Smooth muscle cell (in vitro differentiated cells): ENCODE measurements around the gene ITIH1. TPM values are rescaled to one million over a fixed set of nuclear protein-coding genes. Genes with fewer than 3 reads are reported as not detected.

ENCODE experiments used
- DNase-seq: peaks from one replicate; lab custom pipeline; 2025; ENCODE audit not compliant: unreplicated experiment; lab: John Stamatoyannopoulos, UW
- H2AFZ ChIP-seq: fragments of 200-600 bp; sonication (generic); 2 replicates; pipeline ENCODE4 v1.6.0; 2016; ENCODE audit warnings: antibody characterized with exemption, low read depth, mild to moderate bottlenecking
- H3F3A ChIP-seq: fragments of 200-600 bp; sonication (generic); 2 replicates; pipeline ENCODE4 v1.6.0; 2017; ENCODE audit warnings: antibody characterized with exemption, low read depth
- H3K27ac ChIP-seq: fragments of 200-600 bp; sonication (generic); 2 replicates; pipeline ENCODE4 v1.5.1; 2016; ENCODE audit warnings: low read depth, mild to moderate bottlenecking
- H3K27me3 ChIP-seq: fragments of 200-600 bp; sonication (generic); 2 replicates; pipeline ENCODE4 v1.6.1; 2016; ENCODE audit warnings: low read depth, mild to moderate bottlenecking
- H3K36me3 ChIP-seq: fragments of 200-600 bp; sonication (generic); 2 replicates; pipeline ENCODE4 v1.5.1; 2016; ENCODE audit warnings: low read depth
- H3K4me1 ChIP-seq: fragments of 200-600 bp; sonication (generic); 2 replicates; pipeline ENCODE4 v1.5.1; 2016; ENCODE audit warnings: low read depth
- H3K4me2 ChIP-seq: fragments of 200-600 bp; sonication (generic); 2 replicates; pipeline ENCODE4 v1.6.0; 2016; ENCODE audit warnings: mild to moderate bottlenecking
- H3K4me3 ChIP-seq: fragments of 200-600 bp; sonication (generic); 2 replicates; pipeline ENCODE4 v1.5.1; 2016; ENCODE audit warnings: mild to moderate bottlenecking
- H3K79me2 ChIP-seq: fragments of 200-600 bp; sonication (generic); 2 replicates; pipeline ENCODE4 v1.6.0; 2016; ENCODE audit warnings: low read depth, mild to moderate bottlenecking
- H3K9ac ChIP-seq: fragments of 200-600 bp; sonication (generic); 2 replicates; pipeline ENCODE4 v1.6.0; 2016; ENCODE audit warnings: low read depth
- H3K9me3 ChIP-seq: fragments of 200-600 bp; sonication (generic); replicated peaks from 2 replicates; pipeline ENCODE4 v1.5.1; 2016; ENCODE audit warnings: low read depth
- H4K20me1 ChIP-seq: fragments of 200-600 bp; sonication (generic); 2 replicates; pipeline ENCODE4 v1.6.0; 2016; ENCODE audit warnings: low read depth
- WGBS: methylation state at CpG from one replicate; pipeline ENCODE4 v1.1.7; 2016; ENCODE audit warnings: low lambda C conversion rate; 5-methylcytosine and 5-hydroxymethylcytosine counted together
- polyA plus RNA-seq: library from polyadenylated mRNA; unstranded; fragments of >200 nt; fragmentation: Nextera tagmentation; extraction: Ambion mirVana; gene quantifications from 2 replicates; pipeline ENCODE4 v1.2.1, GENCODE V29; 2016
- total RNA-seq: library from RNA; depleted of rRNA; stranded (reverse); fragments of >200 nt; gene quantifications from 2 replicates; pipeline ENCODE4 v1.2.3, GENCODE V29; 2014
- TF ChIP-seq, protein P1 (sequence below): fragments of 200-600 bp; sonication (generic); IDR thresholded peaks from 2 replicates; pipeline ENCODE4 v1.5.1; 2017; ENCODE audit warnings: borderline replicate concordance, mild to moderate bottlenecking, antibody characterized with exemption; ENCODE audit not compliant: insufficient read depth, poor library complexity, severe bottlenecking

The ITIH1 gene
- total and polyA plus RNA-seq, 2 experiments from 2014 or later: not detected

DNA sequence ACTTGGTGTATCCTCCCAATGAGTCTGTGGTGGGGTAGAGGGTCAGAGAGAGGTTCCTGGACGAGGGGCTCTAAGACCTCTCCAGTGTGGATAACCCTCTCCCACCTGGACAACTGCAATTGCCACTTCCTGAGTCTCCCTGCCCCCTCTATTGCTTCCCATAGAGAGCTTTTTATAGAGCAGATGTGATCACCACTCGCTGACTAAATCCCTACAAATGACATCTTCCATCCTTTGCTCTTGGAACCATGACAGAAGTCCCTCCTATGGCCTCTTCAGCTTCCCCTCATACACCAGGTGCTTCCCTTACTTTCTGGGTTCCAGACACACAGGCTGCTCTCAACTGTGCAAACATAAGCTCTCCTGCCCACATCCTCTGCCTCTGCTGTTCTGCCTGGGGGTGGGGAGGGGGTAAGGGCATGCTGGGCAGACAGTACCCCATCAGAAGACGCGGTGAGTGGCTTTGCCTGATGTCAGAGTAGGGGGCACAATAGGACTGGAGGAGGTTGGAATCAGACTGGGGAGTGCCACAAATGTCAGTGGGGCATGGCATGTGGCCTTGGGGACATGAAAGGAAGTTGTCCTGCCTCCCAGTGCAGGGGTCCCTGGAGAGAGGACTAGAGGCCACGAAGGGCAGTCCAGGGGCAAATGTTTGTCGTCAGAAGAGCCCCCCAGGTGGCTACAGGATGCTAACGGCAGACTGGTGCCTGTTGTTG is 32.4 kb downstream of the ITIH1 start:
- WGBS: 84% methylated on average over 7 of the region's 7 CpGs
- TF ChIP-seq, protein P1, sequence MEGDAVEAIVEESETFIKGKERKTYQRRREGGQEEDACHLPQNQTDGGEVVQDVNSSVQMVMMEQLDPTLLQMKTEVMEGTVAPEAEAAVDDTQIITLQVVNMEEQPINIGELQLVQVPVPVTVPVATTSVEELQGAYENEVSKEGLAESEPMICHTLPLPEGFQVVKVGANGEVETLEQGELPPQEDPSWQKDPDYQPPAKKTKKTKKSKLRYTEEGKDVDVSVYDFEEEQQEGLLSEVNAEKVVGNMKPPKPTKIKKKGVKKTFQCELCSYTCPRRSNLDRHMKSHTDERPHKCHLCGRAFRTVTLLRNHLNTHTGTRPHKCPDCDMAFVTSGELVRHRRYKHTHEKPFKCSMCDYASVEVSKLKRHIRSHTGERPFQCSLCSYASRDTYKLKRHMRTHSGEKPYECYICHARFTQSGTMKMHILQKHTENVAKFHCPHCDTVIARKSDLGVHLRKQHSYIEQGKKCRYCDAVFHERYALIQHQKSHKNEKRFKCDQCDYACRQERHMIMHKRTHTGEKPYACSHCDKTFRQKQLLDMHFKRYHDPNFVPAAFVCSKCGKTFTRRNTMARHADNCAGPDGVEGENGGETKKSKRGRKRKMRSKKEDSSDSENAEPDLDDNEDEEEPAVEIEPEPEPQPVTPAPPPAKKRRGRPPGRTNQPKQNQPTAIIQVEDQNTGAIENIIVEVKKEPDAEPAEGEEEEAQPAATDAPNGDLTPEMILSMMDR: no peak
- no peaks in the 10 kb centered on the region for H3F3A ChIP-seq
- H2AFZ ChIP-seq: no peak overlapping the region
- no peaks in the 10 kb centered on the region for H4K20me1 ChIP-seq
- no peaks in the 10 kb centered on the region for H3K4me1 ChIP-seq
- no peaks in the 10 kb centered on the region for H3K36me3 ChIP-seq
- no peaks in the 10 kb centered on the region for H3K79me2 ChIP-seq
- H3K4me3 ChIP-seq: no peak overlapping the region
- H3K9me3 ChIP-seq: no peaks in the 10 kb centered on the region
- no peak for DNase-seq
- no peak overlapping the region for H3K27ac ChIP-seq
- H3K9ac ChIP-seq: no peak overlapping the region
- peaks cover 5% of the 10 kb centered on the region for H3K27me3 ChIP-seq
- H3K4me2 ChIP-seq: no peak overlapping the region

DNA sequence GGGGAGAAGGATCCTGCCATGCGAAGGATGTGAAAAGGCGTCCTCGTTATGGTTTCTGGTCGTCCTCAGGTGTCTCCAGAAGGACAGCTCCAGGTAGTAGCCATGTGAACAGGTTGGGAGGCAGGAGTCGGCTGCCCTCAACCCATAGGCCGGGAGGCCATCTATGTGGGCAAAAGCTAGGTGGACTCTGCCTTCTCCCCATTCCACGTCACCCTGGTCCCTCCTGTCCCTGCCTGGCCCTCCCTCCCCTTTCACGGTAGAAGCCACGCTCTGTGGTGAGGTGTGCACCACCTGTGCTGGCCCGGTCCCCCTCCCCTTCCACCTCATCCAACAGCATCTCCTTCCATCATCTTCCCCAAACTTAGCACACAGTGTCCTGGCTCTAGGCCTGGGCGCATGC is 33.5 kb downstream of the ITIH1 start:
- H3K4me1 ChIP-seq: no peaks in the 10 kb centered on the region
- H3K9me3 ChIP-seq: no peaks in the 10 kb centered on the region
- H3K27me3 ChIP-seq: peaks cover 5% of the 10 kb centered on the region
- H3K79me2 ChIP-seq: no peaks in the 10 kb centered on the region
- WGBS: 88% methylated on average over 11 of the region's 11 CpGs
- no peaks in the 10 kb centered on the region for H3K36me3 ChIP-seq
- no peak overlapping the region for H3K9ac ChIP-seq
- H2AFZ ChIP-seq: no peak overlapping the region
- no peak for DNase-seq
- H4K20me1 ChIP-seq: no peaks in the 10 kb centered on the region
- TF ChIP-seq, protein P1: no peak
- no peak overlapping the region for H3K4me3 ChIP-seq
- no peaks in the 10 kb centered on the region for H3F3A ChIP-seq
- no peak overlapping the region for H3K4me2 ChIP-seq
- no peak overlapping the region for H3K27ac ChIP-seq

DNA sequence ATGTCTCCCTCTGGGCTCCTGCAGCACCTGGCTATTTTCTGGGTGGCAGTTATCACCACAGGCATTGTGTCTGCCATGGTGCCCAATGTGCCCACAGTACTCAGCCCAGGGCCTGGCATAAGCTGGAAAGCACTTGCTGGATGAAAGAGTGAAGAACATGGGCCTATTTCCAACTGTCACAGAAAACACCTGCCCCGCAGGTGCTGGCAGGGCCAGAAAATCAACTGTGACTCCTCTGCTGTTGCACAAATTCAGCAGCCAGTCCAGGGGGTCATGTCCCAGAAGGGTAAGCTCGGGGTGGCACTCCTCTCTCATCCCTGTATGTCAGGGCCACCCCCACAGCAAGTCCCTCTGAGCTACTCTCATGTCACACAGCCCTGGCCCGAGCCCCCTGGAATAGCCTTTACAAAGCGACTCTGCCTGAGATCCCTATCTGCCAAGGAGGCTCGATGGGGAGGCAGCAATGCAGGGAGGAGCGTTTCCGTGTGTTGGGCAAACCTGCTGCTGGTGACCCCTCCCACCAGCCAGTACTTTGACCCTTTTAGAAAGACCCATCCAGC is 34.1 kb downstream of the ITIH1 start:
- Histone ChIP-seq H3K4me1 (no peaks in the 10 kb centered on the region), H3K36me3 (no peaks in the 10 kb centered on the region), H3K9me3 (no peaks in the 10 kb centered on the region), H3K79me2 (no peaks in the 10 kb centered on the region), H3K27ac (no peak overlapping the region), H3K27me3 (peaks cover 5% of the 10 kb centered on the region), H2AFZ (no peak overlapping the region), H4K20me1 (no peaks in the 10 kb centered on the region), H3K4me3 (no peak overlapping the region), H3K4me2 (no peak overlapping the region), H3K9ac (no peak overlapping the region), H3F3A (no peaks in the 10 kb centered on the region)
- TF ChIP-seq, protein P1: no peak
- 80% methylated on average over 7 of the region's 7 CpGs for WGBS
- DNase-seq: no peak

DNA sequence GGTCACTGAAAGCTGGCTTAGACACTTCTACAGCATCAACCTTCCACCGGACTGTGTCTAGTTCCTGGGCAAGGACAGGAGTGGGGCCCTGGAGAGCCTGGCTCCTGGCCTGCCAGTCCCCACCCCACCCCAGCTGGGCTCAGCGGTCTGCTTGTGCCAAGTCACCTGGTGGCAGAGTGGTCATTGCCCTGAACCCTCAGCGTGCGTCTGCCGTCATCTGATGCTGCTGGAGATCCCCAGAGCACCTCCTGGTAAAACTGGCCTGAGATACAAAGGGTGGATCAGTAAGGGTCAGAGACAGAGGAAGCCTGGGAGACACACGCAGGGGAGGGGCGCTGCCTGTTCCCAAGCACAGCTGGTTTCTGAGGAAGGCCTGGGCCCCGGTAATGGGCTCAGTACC is 36.4 kb downstream of the ITIH1 start:
- Histone ChIP-seq H3K4me2 (no peak overlapping the region), H3K27ac (no peak overlapping the region), H4K20me1 (no peaks in the 10 kb centered on the region), H2AFZ (no peak overlapping the region), H3K9ac (no peak overlapping the region), H3K4me1 (no peaks in the 10 kb centered on the region), H3K36me3 (no peaks in the 10 kb centered on the region), H3K27me3 (peaks cover under 1% of the 10 kb centered on the region), H3K9me3 (no peaks in the 10 kb centered on the region), H3K4me3 (no peak overlapping the region), H3F3A (no peaks in the 10 kb centered on the region), H3K79me2 (no peaks in the 10 kb centered on the region)
- TF ChIP-seq, protein P1: no peak
- 88% methylated on average over 8 of the region's 8 CpGs for WGBS
- DNase-seq: no peak
